ENCODE measurements around the gene HOXC10.

HOXC10 gene

GRCh38 chr12:53952871-53953734 is 31.8 kb upstream of the HOXC10 start:
- Histone ChIP-seq H3K4me3 (ENCODE audit: low read length) (no peak overlapping the region), H3K4me2 (ENCODE audit: low read length) (no peak overlapping the region), H3K27ac (ENCODE audit: low read depth, low read length) (no peak overlapping the region), H3K9me2 (replicated peaks; ENCODE audit: control insufficient read depth, low read length) (no peaks in the 10 kb centered on the region), H3K36me3 (ENCODE audit: control insufficient read depth, low read length) (no peaks in the 10 kb centered on the region), H3K4me1 (ENCODE audit: control insufficient read depth, low read length) (no peaks in the 10 kb centered on the region), H3K9me3 (ENCODE audit: control insufficient read depth, insufficient read depth, low read length) (no peaks in the 10 kb centered on the region), H3K27me3 (ENCODE audit: control insufficient read depth, low read length) (peaks cover 91% of the 10 kb centered on the region), H4K20me1 (ENCODE audit: control insufficient read depth, insufficient read depth, low read depth, low read length) (no peaks in the 10 kb centered on the region), H3K79me2 (ENCODE audit: control insufficient read depth, low read length) (no peaks in the 10 kb centered on the region), H3F3A (ENCODE audit: control insufficient read depth, insufficient read depth) (no peaks in the 10 kb centered on the region)
- TF ChIP-seq EZH2phosphoT487 (IDR thresholded peaks at IDR 0.05; ENCODE audit: borderline replicate concordance, low read length) (no peak), CTCF (IDR thresholded peaks at IDR 0.05; ENCODE audit: low read depth, low read length, poor library complexity, severe bottlenecking) (no peak)

- Histone ChIP-seq H3K27ac (ENCODE audit: low read depth, low read length) (no peak overlapping the region), H3K9me3 (ENCODE audit: control insufficient read depth, insufficient read depth, low read length) (no peaks in the 10 kb centered on the region), H3K4me3 (ENCODE audit: low read length) (no peak overlapping the region), H4K20me1 (ENCODE audit: control insufficient read depth, insufficient read depth, low read depth, low read length) (no peaks in the 10 kb centered on the region), H3K79me2 (ENCODE audit: control insufficient read depth, low read length) (no peaks in the 10 kb centered on the region), H3K36me3 (ENCODE audit: control insufficient read depth, low read length) (no peaks in the 10 kb centered on the region), H3K4me2 (ENCODE audit: low read length) (no peak overlapping the region), H3K27me3 (ENCODE audit: control insufficient read depth, low read length) (peaks cover 87% of the 10 kb centered on the region), H3K4me1 (ENCODE audit: control insufficient read depth, low read length) (no peaks in the 10 kb centered on the region), H3K9me2 (replicated peaks; ENCODE audit: control insufficient read depth, low read length) (no peaks in the 10 kb centered on the region), H3F3A (ENCODE audit: control insufficient read depth, insufficient read depth) (no peaks in the 10 kb centered on the region)
- TF ChIP-seq EZH2phosphoT487 (IDR thresholded peaks at IDR 0.05; ENCODE audit: borderline replicate concordance, low read length) (no peak; the same call in 1 of the 2 replicates), CTCF (IDR thresholded peaks at IDR 0.05; ENCODE audit: low read depth, low read length, poor library complexity, severe bottlenecking) (no peak)
Measured at GRCh38 chr12:53953831-53954693, 30.9 kb upstream of the HOXC10 start.

- Histone ChIP-seq H3K79me2 (ENCODE audit: control insufficient read depth, low read length) (no peaks in the 10 kb centered on the region), H3K36me3 (ENCODE audit: control insufficient read depth, low read length) (no peaks in the 10 kb centered on the region), H3F3A (ENCODE audit: control insufficient read depth, insufficient read depth) (no peaks in the 10 kb centered on the region), H4K20me1 (ENCODE audit: control insufficient read depth, insufficient read depth, low read depth, low read length) (no peaks in the 10 kb centered on the region), H3K4me2 (ENCODE audit: low read length) (no peak within 1 kb of the TSS), H3K27me3 (ENCODE audit: control insufficient read depth, low read length) (peaks cover 86% of the 10 kb centered on the region), H3K4me3 (ENCODE audit: low read length) (no peak within 1 kb of the TSS), H3K9me2 (replicated peaks; ENCODE audit: control insufficient read depth, low read length) (no peaks in the 10 kb centered on the region), H3K9me3 (ENCODE audit: control insufficient read depth, insufficient read depth, low read length) (no peaks in the 10 kb centered on the region), H3K27ac (ENCODE audit: low read depth, low read length) (no peak within 1 kb of the TSS), H3K4me1 (ENCODE audit: control insufficient read depth, low read length) (no peaks in the 10 kb centered on the region)
- TF ChIP-seq EZH2phosphoT487 (IDR thresholded peaks at IDR 0.05; ENCODE audit: borderline replicate concordance, low read length) (no peak), CTCF (IDR thresholded peaks at IDR 0.05; ENCODE audit: low read depth, low read length, poor library complexity, severe bottlenecking) (no peak)
Measured at GRCh38 chr12:53954694-53955035, 30.3 kb upstream of the HOXC10 start, which contains the start of gene HOXC12. TSS of gene HOXC12 (plus strand) at chr12:53954903. CDS start at chr12:53954930, 27 bp downstream.

Measured in DOHH2 (cell line).